COLO829 (cell line): ENCODE measurements around the gene EZH1.
"Not testable (repeated sequence)": the region's sequence is repeated elsewhere in the genome, so short reads cannot be mapped to it uniquely, and the experiment has no call there.

ENCODE experiments used
- DNase-seq: peaks from one replicate; pipeline ENCODE4 v3.0.0; 2012; ENCODE audit warnings: low spot score

EZH1 gene

DNA sequence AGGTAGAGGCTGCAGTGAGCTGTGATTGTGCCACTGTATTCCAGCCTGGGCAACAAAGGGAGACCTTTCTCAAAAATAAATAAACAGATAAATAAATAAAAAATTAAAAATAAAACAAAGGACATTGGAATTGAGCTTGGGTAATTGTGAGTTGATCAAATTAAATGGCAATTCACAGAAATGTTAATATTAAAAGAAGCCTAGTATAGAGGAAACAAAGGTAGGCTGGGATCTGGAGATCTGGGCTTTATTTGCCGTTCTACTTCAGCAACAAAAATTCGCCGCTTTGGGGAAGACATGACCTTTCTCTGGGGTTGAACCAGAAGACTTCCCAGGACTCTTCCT is 28.1 kb upstream of the EZH1 start:
- DNase-seq, result no peak

GRCh38 chr17:42769964-42770363 is 25.1 kb upstream of the EZH1 start:
- not testable (repeated sequence) for DNase-seq

- DNase-seq, result not testable (repeated sequence)
Observed at GRCh38 chr17:42768006-42768405, 23.2 kb upstream of the EZH1 start.

GRCh38 chr17:42767512-42767911 is 22.7 kb upstream of the EZH1 start:
- no peak for DNase-seq

DNA sequence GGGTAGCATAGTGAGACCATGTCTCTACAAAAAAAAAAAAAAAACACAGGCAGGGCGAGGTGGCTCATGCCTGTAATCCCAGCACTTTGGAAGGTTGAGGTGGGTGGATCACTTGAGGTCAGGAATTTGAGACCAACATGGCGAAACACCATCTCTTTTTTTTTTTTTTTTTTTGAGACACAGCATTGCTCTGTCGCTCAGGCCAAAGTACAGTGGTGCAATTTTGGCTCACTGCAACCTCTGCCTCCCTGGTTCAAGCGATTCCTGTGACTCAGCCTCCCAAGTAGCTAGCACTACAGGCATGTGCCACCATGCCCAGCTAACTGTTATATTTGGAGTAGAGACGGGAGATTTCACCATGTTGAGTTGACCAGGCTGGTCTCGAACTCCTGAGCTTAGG is 21.3 kb upstream of the EZH1 start:
- DNase-seq, result no peak

- DNase-seq, result no peak
Observed at GRCh38 chr17:42761638-42762037, 16.8 kb upstream of the EZH1 start.

DNA sequence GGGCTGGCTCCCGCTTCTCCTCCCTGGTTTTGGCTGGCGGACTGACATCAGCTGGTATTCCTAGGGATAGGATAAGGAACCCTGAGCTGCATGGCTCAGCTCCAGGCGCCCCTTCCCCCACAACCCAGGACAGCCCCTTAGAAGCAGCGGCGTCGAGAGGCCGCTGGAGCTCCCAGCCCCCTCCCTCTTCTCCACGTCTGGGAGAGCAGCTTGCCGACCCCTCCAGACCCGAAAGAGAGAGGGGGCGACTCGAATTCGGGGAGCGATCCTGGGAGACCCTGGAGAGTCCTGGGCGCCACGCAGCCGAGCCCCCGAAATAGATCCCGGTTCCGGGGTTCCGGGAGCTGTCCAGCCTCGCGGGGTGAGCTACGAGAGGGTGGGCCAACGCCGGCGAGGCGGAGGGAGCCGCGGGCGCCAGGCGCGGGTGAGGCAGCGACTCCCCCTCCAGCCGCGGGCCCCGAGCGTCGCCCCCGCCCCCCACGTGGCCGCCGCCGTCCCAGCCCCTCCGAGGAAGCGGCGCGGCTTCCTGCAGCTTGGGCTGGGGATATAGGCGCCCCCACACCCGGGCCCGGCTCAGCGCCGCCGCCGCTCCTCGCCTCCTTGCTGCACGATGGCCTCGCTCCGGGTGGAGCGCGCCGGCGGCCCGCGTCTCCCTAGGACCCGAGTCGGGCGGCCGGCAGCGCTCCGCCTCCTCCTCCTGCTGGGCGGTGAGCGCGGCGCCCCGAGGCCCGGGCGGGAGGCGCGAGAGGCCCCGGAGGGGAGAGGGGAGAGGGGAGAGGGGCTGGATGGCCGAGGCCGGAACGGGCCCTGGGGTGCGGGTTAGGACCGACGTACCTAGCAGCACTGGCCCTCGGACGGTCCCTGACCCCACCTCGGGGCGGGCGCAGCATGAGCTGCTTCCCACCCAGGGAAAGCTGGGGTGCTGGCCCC is 16.1 kb upstream of the EZH1 start, which contains the start of gene RAMP2:
RAMP2 (plus strand) TSS at position 576 of the 930 bp plus-strand sequence; CDS start at position 611, 35 bp downstream.
- DNase-seq, result no peak

GRCh38 chr17:42759982-42760651 is 15.3 kb upstream of the EZH1 start:
- DNase-seq, result no peak

DNA sequence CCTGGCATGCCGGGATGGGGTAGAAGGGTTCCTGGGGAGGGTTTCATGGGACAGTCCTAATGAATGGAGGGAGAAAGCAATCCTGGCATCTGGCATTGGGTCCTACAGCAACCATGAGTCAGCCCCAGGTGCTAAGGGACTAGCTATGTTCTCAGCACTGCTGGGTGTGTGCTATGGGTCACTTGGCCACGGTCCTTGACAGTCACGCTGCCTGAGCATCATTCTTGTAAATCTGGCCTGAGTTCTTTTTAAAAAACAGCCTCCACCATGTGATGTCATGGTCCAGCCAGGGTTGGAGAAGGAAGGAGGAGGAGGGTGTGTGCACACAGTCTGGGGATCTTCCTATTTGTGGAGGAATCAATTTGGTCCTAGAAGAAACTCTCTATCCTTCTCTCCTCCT is 9.9 kb upstream of the EZH1 start:
- no peak for DNase-seq

GRCh38 chr17:42751628-42752027 is 6.8 kb upstream of the EZH1 start:
- no peak for DNase-seq

DNA sequence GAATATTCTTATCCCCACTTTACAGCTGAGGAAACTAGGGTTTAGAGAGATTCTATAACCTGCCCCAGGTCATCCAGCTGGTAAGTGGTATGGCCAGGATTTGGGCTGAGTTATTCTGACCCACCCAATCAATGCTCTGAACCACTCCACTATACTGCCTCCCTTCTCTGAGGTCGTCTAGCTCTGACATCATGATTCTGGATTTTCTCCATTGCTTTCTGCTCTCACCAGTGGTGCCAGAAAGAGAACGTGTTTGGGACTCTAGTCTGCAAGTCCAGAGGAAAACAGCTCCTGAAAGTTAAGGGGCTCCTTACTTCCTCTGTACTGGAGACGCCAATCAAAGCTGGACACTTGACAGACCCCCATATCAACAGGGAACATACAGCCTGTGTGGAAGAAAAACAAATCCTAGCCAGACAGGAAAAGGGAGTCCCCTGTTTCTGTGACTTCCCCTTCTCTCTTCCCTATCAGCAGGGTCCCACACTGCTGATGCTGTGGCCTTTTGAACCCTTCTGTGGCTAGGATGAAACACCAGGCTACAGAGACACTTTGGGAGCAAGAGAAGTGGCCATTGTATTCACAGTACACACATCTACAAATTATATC is 6.0 kb upstream of the EZH1 start:
- no peak for DNase-seq

- no peak for DNase-seq
Observed at GRCh38 chr17:42748908-42749798, 4.3 kb upstream of the EZH1 start.

- no peak for DNase-seq
Observed at GRCh38 chr17:42748202-42748907, 3.5 kb upstream of the EZH1 start.

- peak; percentile 33 for DNase-seq
Observed at GRCh38 chr17:42744283-42744805, 496 bp downstream of the EZH1 start.

DNA sequence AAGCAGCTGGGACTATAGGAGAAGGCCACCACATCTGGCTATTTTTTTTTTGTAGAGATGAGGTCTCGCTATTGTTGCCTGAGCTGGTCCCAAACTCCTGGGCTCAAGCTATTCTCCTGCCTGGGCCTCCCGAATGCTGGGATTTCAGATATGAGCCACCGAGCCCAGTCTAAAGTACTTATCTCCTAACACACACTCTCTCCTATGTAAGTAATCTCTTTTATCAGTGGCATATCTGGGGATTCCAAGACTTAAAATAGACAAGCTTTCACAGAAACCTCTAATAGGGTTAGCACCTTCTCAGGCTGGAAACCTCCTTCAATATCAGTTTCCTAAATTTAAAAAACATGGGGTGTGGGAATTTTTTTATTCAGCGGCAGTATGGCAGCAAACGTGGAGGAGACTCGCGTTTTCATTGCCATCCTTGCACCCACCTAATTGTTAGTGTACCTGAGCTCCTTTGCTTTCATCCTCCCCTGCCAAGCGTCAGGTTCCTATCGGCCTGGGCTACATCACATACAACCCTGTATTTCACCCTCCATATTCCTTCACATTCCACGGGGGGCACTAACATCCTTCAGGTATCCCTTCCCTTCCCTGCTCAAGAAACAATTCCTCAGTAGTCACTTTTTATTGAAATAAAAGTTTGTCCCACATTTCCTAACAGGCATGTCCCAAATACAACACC is 1.1 kb downstream of the EZH1 start:
- DNase-seq, result peak; percentile 26

GRCh38 chr17:42742916-42743315 is 1.9 kb downstream of the EZH1 start:
- not testable (repeated sequence) for DNase-seq

DNA sequence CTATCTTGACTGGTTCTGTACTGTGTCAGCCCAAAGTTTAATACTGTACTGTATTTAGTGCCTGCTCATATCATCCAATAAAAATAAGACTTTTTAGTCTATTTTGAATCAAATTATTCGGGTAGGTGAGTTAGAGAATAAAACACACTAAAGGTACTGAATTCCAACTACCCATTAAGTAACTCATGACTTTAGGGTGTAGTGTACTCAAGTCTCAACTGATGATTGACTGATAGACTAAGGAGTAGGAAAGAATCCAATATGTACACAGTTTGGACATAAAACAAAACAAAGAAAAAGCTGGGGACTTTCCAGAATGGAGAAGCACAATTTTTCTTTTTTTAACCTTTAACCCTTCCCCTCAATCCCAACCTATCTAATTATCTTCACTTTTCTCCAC is 4.1 kb downstream of the EZH1 start:
- no peak for DNase-seq

- DNase-seq, result no peak
Observed at GRCh38 chr17:42725143-42725542, 19.7 kb downstream of the EZH1 start.

DNA sequence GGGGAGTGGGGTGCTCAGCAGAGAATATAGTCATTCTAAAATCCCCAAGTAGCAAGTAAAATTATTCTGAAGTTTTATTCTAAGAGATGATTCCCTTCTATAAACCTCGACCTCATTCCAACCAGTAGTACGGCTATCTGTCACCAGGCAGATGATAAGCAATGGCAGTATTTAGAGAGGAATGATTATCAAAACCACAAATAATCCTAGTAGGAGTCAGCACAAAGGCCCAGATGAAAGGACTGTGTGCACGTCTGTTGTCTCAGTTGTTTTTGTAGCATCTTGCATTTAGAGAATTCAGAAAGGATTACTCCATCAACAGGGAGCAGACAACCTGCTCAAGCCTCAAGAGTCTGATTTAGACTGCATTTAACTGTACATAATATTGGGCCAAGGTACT is 21.2 kb downstream of the EZH1 start:
- DNase-seq, result no peak

GRCh38 chr17:42720996-42721583 is 23.8 kb downstream of the EZH1 start:
- peak; percentile 68 for DNase-seq
